ENCODE measurements around the gene GK.

The GK gene

DNA sequence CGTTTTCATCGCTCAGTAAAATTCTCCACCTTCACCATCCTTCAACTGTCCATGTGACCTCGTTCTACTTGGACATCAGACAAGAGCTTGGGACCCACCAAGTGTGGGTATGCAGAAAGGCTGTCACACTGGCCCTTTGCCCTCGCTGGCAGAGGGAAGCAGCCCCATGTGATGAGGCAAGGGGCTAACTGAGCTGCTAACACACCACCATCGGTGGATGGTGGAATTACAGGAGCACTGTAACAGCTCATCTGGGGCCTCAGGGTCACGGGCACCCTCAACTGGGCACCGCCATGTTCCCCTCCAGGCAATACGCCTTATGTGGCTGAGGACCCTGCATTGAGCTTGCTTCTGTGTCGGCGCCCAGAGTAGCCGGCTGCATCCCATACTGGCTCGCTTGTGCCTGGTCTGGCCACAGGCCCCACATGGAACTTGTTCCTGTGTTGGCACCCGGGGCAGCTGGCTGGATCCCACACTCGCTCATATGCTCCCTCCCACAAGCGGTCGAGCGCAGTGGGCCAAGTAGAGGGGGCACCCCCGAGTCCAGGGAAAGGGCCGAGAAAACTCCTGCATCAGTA, 126.3 kb downstream of the GK start:
- no peak overlapping the region for H3K4me3 ChIP-seq (ENCODE audit: severe bottlenecking)
- H3K27ac ChIP-seq (ENCODE audit: poor library complexity, severe bottlenecking): no peak overlapping the region
- no peak for DNase-seq (ENCODE audit: low spot score)
- TF ChIP-seq, protein P1, sequence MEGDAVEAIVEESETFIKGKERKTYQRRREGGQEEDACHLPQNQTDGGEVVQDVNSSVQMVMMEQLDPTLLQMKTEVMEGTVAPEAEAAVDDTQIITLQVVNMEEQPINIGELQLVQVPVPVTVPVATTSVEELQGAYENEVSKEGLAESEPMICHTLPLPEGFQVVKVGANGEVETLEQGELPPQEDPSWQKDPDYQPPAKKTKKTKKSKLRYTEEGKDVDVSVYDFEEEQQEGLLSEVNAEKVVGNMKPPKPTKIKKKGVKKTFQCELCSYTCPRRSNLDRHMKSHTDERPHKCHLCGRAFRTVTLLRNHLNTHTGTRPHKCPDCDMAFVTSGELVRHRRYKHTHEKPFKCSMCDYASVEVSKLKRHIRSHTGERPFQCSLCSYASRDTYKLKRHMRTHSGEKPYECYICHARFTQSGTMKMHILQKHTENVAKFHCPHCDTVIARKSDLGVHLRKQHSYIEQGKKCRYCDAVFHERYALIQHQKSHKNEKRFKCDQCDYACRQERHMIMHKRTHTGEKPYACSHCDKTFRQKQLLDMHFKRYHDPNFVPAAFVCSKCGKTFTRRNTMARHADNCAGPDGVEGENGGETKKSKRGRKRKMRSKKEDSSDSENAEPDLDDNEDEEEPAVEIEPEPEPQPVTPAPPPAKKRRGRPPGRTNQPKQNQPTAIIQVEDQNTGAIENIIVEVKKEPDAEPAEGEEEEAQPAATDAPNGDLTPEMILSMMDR (IDR thresholded peaks at IDR 0.05; ENCODE audit: poor library complexity, severe bottlenecking): no peak
- no peaks in the 10 kb centered on the region for H3K27me3 ChIP-seq (ENCODE audit: insufficient read depth, poor library complexity, severe bottlenecking)
- H3K4me1 ChIP-seq (ENCODE audit: insufficient read depth, poor library complexity, severe bottlenecking): no peaks in the 10 kb centered on the region
- no peaks in the 10 kb centered on the region for H3K36me3 ChIP-seq (ENCODE audit: low read depth)
- ATAC-seq (ENCODE audit: low read depth): no peak
- no peaks in the 10 kb centered on the region for H3K9me3 ChIP-seq (ENCODE audit: severe bottlenecking)
